GM10847 (cell line): ENCODE results near the gene SORBS2.

Source experiments
- POLR2A ChIP-seq: IDR thresholded peaks from 2 replicates; pipeline ENCODE4 v1.6.1; 2011; ENCODE audit not compliant: insufficient read length; ENCODE audit errors: extremely low read depth

Gene SORBS2

DNA sequence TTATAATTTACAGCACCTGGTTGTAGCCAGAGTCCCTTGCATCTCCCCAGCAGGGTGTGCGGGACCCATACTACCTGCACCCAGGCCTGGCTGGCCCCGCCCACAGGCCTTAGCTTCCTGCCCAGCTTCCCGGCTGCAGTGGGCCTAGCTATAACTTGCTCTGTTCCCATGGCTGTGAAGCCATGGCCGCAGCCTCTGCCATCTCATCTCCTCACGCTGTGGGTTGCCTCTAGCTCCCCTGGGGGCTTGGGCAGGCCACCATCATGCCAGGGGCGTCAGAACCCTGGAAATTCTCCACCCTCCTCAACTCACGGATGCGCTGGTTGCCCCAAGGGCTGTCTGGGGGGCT is 26.1 kb upstream of the SORBS2 start:
- no peak for TF ChIP-seq POLR2A

DNA sequence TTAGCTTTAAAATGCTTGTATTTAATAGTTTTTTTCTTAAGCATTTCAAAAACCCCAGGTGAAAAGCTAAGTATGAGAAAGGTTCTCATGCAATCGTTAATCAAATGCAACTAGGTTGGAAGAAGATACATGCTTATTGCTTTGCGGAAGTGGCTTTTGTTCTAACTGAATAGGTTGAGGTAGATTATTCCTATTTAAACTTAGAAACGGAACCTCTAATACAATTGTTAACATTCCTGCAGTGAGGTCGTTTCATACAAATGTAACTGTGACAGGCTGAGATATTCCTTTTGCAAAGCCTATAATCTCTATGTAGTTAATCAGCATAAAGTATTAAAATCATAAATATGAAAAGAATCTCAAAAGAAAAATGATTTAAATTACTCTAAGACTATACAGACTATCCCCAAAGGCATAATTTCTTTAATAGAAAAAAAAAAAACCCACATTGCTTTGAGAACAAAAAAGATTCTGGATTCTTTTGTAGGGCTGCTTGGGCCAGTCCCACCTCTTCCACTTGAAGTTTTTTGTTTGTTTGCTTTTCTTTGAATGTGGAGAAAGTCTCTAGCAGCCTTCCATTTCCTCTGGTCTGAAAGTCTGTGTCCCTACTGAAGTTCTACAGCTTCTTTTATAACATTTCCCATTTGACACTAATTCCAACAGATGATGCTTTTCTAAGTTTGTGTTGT is 25.6 kb upstream of the SORBS2 start:
- TF ChIP-seq POLR2A: no peak

DNA sequence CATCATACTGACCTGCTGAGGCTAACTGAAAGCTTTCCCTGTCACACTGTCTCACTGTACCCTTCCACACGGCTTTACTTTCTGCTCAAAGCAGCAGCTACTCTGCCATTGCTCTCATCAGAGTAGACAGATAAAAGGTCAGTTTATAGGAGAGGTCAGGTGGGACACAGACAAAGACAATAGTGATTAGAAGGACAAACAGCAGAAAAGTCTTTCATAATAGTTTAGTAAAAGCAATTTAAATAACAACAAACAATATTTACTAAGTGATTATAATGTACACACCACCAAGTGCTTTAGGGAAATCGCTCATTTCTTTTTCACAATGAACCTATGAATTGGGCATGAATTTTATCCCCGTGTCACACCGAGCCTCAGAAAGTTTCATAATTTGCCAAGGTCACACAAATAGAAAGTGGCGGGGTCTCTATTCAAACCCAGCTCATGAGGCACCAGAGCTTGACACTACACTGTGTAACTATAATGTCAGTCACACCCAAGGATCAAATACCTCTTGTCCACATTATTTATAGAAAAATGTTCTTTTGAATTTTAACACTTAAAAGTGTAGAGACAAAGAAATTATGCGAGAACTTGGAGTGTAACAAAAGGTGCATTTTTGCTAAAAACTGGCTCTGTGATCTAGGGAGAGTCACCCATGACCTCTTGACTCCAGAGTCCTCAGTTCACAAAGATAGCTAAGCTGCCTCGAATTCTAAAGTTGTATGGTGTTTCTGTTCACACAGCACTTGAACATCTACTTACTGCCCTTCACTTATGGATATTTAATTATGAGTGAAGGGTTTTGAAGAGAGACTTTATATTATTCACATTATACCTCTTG is 24.5 kb upstream of the SORBS2 start:
- no peak for TF ChIP-seq POLR2A

DNA sequence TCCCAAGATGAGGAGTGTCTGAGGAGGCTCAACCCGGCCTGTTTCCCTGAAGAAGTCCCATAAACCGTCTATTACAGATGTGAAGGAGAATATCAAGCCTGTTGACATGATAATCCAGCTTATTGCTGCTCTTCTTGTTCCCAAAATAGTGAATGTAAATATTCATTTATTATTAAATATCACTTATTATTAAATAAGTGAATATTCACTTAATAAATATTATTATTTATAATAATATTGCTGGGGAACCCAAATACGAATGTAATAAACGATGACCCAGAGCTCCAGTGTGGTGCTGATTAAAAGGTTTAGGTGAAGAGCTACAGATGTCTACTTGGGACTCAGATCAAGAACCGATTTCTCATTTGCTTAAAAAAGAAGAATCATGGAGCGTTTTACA is 23.8 kb upstream of the SORBS2 start:
- no peak for TF ChIP-seq POLR2A

DNA sequence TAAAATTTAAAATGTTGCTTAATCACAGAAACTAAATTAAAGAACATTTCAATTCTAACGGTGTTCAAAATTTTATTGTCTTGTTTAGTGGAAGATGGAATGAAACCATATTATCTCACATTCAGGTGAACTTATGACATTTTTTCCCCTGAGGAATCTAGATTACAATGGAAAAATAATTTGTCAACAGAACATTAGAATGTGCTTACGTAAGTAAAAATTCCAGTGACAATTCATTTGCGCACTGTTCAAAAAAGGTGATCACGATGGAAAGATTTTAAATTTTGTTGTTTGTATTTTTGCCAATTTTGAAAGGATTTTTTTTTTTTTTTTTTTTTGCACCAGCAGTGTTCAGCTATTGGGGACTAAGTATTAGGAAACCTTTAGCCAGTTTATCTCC is 23.3 kb upstream of the SORBS2 start:
- TF ChIP-seq POLR2A: no peak

DNA sequence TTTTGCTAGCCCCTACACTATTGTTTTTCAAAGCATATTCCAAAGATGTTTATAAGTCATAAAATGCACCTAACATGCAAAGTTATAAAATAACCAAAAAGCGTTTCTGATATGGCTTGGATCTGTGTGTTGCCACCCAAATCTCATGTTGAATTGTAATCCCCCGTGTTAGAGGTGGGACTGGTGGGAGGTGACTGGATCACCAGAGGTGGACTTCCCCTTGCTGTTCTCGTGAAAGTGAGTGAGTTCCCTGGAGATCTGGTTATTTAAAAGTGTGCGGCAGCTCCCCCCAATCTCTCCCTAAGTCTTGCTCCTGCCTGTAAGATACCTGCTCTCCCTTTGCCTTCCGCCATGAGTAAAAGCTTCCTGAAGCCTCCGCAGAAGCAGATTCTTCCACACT is 22.8 kb upstream of the SORBS2 start:
- no peak for TF ChIP-seq POLR2A

DNA sequence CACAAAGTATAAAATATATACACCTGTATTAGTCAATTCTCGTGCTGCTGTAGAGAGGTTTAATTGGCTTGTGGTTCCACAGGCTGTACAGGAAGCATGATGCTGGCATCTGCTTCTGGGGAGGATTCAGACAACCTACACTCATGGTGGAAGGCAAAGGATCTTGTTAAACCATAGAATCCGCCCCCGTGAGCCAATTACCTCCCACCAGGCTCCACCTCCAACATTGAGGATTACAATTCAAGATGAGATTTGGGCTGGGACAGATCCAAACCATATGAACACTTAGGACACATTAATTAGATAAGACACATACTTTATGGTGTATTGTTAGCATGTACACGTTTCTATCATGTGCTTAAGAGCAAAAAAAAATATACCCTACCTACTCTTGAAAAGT is 22.1 kb upstream of the SORBS2 start:
- no peak for TF ChIP-seq POLR2A

DNA sequence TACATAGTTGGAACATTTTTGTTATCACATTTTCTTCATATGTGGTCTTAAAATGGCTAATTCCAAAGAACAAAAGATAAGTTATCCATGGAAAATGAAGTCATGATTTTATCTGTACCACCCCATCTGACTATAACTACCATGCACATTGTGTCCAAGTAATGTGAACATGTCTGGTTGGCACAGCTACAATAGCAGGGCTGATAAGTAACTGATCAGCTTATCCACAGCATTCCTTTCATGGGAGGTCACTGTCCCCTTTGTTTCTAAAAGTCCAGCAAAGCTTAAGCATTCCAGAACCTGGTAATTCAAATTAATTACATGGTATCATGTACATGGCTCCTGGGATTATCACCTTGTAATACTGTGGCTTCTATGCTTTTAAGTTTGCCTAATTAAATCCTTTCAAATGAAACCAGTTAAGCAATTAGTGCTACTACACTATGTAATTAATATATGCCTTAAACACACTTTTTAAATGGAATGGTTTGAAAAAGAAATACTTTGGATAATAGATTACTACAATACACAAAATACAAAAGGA is 21.1 kb upstream of the SORBS2 start:
- TF ChIP-seq POLR2A: no peak

DNA sequence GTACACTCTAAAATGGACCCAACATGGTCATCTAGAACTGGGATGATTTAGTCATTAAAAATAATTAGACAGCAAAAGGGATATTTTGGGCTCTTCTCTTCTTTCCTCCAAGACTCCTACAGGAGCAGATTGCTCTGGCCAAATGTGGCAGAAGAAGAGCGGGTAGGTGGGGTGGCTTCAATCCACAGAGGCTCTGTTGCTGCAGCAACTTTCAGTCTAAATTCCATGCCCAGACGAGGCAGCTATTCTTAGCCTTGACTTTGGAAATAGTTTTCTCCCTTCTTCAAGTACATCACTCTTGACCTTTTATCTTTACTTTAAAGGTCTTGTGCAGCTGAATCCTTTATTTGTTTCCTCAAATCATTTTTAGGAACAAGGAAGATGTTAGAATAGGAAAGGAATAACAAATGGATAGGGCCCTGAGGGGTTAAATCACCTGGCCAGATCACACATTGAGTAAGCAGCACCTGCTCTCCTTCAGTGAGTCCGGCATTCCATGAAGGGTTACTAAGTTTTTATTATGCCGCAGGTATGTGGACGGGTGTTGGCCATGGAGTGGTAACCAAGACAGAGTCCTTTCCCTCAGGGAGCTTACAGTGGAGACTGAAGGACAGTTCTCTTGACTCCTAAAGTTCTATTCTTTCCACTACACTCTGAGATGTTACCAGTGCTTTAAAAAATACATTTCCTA is 19.3 kb upstream of the SORBS2 start:
- TF ChIP-seq POLR2A: no peak

DNA sequence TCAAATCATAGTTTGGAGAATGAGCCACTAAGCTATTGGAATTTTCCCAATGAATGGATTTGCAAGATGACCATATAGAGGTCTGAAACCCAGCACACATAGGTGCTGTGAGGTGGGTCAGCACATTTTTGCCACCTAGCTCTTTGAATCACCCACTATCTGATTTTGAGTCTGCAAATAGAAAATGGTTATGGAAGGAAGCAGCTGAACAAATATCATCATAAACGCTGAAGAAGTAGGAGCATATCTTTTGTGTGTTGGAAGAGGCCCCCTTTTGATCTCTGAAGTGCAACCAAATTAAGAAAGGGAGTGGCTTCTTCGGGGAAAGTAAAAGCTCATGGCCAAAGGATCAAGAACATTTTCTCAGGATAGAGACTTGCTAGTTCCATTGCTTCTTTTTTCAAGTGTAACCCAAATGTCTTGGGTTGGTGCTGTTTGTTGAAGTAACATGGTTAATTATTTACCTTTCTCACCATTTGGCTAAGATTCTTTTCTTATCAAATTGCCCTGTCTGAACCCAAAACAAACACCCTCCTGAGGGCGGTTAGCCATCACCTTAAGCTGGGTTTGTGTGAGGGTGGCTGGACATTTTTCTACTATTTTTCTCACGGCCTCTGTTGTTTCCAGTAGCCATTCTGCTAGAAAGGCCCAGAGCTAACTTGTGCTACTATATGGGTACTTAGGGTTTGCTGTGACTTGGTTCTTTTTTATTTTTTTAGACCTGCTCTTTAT is 18.4 kb upstream of the SORBS2 start:
- TF ChIP-seq POLR2A: no peak

DNA sequence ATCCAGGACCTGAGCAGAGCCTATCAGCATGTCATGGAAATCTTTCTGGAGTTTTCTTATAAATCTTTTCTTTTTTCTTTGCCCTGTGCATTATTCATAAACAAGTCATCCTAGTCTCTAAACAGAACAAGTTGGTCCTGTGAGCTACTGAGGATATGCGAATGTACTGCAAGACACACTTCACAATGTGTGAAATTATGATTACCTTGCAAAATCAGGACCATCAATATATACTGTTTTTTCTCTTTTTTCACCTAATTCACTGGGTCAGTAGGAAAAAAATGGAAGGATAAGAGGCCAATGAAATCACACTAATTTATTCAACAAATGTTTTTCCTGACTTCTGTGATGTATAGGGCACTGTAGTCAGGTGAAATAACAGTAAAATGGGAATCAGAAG is 14.4 kb upstream of the SORBS2 start:
- TF ChIP-seq POLR2A: no peak

DNA sequence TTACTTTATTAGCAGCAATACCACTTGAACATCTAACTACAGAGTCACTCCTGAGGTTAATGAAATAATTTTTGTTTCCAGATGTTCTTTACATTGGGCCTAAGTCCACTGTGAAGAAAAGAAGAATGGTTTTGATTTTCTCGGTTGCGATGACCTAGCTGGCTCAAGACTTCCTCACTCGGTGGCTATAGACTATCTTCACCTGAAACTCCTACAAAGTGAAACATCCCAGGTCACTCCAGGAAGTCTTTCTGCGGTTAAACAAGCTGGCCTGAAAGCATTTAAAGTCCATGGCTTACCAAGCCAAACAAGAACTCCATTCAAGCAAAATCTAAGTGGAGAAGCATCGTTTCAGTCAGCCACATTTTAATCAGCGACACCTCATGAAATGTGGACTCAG is 13.7 kb upstream of the SORBS2 start:
- TF ChIP-seq POLR2A: no peak

DNA sequence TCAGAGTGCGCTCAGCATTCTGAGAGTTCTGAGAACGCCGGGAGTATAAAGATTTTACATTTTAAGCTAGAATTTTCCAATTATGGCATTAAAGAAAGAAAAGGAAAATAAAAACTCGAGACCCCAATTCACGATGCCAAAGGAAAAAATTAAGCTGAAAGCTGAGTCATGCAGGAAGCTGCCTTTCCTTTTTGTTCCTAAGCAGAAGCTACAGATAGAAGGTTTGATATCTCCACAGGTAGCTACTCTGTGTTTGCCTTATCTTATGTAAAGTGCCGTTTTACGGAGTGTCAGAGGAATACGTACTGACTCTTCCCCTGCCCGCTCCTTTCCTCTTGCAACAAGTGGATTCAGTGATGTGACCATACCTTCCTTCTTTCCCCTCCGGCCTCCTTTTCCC is 10.8 kb upstream of the SORBS2 start:
- no peak for TF ChIP-seq POLR2A

DNA sequence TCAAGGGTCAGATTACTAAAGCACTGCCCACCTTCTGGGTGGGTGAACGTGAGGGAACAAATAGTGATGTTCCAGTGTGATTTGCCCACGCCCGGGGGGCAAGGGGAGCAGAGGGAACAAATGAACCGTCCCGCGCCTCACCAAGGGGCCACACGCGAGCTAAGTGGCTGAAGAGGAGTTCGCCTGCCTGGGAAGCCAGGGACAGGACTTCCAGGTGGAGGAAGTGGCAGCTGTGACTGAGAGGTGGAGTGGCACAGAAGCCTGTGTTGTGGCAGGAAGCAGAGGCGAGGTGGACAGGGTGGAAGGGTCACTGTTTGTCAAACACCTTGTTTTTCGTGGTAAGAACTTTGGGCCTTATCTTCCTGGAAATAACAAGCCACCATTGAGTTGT is 9.0 kb upstream of the SORBS2 start:
- no peak for TF ChIP-seq POLR2A
